GM19238 (cell line): Measurements from ENCODE around the gene SMG1.
"Not testable (repeated sequence)": the region's sequence is repeated elsewhere in the genome, so short reads cannot be mapped to it uniquely, and the experiment has no call there.

Experiments
- DNase-seq: peaks from one replicate; pipeline ENCODE4 v3.0.0; 2011; ENCODE audit warnings: low spot score; ENCODE audit not compliant: insufficient read length

Gene SMG1

DNA sequence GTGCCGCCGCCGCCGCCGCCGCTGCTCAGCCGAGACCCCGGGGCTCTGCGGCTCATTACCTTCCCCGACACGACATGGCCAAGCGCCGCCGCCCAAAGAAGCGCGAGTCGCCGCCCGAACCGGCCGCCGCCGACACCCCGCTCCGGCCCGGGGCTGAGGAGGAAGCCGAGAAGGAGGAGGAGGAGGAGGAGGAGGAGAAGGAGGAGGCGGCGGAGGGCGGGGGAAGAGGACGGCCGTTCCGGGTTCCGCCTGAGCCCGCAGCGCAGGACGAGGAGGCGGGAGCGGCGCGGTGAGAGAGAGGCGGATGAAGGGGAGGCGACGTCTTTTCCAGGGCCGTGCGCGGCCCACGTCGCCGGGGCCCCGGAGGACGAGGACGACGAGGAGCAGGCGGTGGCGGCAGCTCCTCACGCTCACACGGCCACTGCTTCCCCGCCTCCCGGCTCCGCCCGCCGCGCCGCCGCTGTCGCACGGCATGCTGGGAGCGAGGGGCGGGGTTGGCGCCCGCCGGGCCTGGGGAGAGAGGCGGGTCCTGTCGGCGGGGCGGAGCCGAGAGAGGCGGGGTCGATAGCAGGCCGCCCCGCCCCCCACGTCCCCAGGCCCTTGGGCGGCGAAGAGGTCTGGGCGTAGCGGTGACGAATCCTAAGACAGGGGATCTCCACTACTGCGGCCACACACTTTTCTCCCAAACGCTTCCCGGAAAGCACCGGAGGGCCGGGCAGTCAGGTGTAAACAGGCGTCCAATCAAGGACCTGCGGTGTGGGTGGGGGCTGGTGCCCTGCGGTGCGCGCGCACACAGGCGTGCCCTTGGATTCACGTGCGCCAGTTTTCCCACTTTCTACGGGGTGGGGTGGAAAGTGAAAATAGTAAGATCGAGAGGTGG, at the start of gene SMG1:
Gene SMG1, minus strand, starts transcription at position 423 of the 880 bp plus-strand sequence. Its CDS starts 367 bp downstream, at position 56.
- DNase-seq, result peak; percentile 55

GRCh38 chr16:18975109-18975508, 48.9 kb upstream of the SMG1 start:
- DNase-seq, result no peak

DNA sequence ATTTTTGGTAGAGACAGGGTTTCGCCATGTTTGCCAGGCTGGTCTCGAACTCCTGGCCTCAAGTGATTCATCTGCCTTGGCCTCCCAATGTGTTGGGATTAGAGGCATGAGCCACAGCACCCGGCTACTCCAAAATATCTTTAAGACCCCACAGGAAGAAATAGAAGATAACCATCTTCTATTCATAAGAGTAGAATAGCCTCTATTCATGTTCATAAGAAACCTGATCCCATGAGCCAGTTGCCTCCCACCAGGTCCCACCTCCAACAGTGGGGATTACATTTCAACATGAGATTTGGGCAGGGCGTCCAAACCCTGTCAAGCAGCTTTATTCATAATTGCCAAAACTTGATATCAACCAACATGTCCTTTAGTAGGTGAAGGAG, 43.6 kb upstream of the SMG1 start:
- no peak for DNase-seq

- DNase-seq, result peak; percentile 70
Measured at GRCh38 chr16:18969050-18969854, 43.0 kb upstream of the SMG1 start.

DNA sequence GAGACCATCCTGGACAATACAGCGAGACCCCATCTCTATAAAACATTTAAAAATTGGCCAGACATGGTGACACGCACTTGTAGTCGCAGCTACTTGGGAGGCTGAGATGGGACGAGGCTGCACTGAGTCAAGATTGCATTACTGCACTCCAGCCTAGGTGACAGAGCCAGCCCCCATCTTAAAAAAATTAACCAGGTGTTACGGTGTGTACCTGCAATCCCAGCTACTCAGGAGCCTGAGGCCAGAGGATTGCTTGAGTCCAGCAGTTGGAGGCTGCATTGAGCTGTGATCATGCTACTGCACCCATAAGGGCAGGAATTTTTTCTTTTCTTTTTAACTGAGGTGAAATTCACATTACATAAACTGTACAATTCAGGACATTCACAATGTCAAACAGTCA, 40.6 kb upstream of the SMG1 start:
- DNase-seq, result no peak

GRCh38 chr16:18965555-18965954, 39.3 kb upstream of the SMG1 start:
- no peak for DNase-seq

DNA sequence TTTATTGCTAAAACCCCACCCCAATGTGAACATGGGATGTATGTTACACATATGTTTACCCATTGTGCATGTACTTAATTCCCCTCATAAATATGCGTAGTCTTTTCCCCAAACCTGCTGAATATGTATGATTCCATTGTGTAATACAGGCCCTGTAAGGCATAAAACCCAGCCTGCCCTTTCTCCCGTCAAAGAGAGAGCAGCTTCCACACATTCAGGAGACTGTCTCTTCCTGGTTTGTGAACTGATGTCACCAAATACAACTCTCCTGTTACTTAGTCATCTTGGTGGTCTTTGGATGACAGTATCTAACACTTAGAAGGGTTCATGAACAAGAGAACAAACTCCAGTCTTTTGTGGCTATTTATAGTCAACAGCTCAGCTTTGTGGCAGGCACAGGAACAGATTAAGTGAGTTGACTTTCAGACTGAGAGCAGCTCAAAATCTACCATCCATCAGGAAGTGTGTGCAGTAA, 32.9 kb upstream of the SMG1 start:
- DNase-seq, result no peak

GRCh38 chr16:18958621-18959029, 32.4 kb upstream of the SMG1 start:
- DNase-seq, result no peak

- DNase-seq, result not testable (repeated sequence)
Measured at GRCh38 chr16:18956658-18957241, 30.5 kb upstream of the SMG1 start.

DNA sequence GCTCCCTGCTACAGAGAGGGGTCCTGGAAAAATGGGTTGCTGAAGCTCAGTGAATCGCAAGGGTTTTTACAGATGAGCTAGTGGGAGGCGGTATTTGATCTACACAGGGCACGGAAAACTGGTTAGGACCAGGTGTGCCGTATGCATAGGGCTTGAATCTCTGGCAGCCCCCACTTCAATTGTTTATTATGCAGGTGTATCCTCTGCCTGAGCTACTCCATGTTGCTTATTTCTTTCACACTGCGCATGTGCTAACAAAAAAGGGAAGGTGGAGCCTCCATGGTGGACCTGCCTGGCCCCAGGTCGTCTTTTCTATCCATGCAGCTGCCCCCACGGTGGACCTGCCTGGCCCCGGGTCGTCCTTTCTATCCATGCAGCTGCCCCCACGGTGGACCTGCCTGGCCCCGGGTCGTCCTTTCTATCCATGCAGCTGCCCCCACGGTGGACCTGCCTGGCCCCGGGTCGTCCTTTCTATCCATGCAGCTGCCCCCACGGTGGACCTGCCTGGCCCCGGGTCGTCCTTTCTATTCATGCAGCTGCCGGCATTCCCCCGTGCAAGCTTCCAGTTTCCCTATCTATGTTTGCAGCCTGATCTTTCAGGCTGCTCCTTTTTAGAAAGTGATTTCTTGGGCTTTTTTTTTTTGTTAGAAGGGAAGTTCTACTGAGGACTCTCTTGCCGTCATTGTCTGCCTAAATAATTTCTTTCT, 29.8 kb upstream of the SMG1 start:
- not testable (repeated sequence) for DNase-seq

DNA sequence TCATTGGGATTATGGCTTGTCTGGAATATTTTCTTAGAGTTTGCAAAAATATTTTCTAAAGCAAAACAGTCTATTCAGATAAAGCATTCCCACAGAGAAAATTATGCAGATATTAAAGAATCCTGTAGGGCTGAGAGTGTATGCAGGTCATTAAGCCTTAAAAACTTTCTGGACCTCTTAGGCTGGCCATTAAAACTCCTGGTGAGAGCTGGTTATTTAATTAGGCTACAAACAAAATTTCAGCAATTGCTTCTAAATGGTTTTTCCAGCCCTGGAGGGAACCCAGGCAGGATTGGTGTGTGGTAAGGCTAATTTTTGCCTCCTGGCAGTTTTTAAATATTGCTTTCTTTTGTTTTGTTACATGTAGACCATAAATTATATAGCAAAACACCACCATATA, 27.3 kb upstream of the SMG1 start:
- DNase-seq, result no peak

DNA sequence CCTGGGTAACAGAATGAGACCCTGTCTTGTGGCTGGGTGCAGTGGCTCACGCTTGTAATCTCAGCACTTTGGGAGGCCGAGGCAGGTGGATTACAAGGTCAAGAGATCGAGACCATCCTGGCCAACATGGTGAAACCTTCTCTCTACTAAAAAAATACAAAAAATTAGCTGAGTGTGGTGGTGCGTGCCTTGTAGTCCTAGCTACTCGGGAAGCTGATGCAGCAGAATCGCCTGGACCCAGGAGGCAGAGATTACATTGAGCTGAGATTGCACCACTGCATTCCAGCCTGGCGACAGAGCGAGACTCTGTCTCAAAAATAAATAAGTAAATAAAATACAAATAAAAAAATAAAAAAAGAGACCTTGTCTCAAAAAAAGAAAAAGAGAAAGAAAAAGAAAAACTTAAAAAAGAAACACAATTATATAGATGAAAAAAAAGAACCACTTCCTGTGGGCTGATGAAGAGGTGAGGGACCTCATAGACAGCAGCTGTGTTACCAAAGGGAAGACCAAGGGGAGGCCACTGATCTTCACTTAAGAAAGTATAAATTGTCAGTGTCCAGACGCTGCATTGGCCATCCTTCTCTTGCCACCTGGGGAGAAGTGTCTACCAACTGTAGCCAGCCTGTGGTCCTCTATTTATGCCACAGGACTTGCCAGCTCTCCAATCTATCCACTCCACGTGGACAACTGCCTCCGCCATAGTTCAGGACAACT, 24.4 kb upstream of the SMG1 start:
- DNase-seq, result no peak

DNA sequence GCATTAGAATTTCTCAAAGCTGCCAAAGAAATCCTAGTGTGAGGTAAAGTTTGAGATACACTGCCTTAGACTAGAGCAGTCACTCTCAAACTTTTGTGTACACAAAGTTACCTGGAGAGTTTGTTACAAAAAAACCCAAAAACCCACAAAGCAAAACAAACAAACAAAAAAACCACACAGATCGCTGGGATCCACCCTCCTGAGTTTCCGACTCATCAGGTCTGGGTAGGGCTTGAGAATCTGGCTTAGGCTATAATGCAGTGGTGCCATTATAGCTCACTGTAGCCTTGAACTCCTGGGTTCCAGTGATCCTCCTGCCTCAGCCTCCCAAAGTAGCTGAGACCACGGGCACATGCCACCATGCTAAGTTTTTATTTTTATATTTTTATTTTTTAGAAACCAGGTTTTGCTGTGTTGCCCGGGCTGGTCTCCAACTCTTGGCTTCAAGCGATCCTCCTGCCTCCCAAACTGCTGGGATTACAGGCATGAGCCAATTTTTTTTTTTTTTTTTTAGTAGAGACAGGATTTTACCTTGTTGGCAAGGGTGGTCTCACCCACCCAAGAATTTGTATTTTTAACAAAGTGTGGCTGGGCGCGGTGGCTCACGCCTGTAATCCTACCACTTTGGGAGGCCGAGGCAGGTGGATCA, 22.3 kb upstream of the SMG1 start:
- no peak for DNase-seq

GRCh38 chr16:18945233-18945632, 19.0 kb upstream of the SMG1 start:
- DNase-seq, result no peak

GRCh38 chr16:18943414-18943813, 17.2 kb upstream of the SMG1 start:
- no peak for DNase-seq

DNA sequence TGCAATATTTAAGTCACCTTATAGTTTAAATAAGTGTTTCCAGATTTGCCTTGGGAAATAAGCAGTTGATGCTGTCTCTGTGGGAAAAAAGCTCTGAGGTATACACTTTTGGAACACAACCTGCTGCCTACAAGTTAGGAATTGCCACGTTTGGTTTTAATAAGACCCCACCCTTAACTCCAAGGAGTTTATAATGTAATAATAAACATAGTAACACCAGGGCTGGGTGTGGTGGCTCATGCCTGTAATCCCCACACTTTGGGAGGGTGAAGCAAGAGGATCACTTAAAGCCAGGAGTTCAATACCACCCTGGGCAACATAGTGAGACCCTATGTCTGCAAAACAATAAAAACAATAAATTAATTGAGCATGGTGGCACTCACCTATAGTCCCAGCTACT, 15.9 kb upstream of the SMG1 start:
- DNase-seq, result no peak

GRCh38 chr16:18941471-18941870, 15.3 kb upstream of the SMG1 start:
- DNase-seq, result no peak

- no peak for DNase-seq
Measured at GRCh38 chr16:18938986-18939385, 12.8 kb upstream of the SMG1 start.

DNA sequence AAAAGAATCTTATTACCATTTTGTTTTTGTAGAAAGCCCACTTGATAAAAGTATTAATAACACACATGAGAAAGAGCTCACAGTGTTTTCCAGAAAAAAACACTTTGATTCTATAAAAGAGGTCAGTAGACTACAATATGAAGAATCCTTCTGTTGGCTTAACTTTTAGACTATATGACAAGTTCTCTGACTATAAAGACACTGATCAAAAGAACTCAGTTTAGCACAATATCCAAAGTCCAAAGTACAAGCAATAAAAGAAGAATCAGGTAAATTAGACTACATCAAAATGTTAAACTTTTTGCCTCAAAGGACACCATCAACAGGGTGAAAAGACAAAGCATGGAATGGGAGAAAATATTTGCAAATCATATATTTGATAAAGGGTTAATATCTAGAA, 11.2 kb upstream of the SMG1 start:
- DNase-seq, result no peak

DNA sequence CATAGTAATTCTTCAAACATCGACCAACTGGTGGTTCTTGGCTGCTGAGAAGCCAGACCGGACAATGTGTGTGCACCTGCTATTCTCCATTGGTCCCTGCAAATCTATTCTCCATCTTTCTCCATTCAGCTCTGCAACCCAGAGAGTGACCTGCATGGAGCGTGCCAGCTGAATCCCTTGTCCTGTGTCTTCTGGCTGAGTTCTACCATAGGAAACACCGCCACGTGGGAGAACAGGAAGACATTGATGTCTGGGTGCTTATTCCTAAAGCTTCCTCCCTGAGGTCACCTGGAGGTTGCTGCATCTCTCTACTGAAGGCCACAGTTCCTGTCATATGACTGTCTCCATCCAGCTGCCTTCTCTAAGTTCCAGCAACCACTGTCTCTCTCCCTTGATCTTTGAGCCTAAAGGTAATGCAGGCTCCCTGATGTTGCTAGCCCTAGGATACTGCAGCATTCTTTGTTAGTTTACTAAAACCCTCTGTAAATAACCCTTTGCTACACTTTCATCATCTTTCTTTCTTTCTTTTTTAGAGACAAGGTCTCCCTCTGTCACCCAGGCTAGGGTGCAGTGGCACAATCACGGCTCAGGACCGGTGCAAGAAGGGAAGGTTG, 10.6 kb upstream of the SMG1 start:
- DNase-seq, result no peak
